DND-41 (cell line): ENCODE measurements around the gene UBTD1.

Experiments used
- ATAC-seq: fragments of 200-7000 bp; cut with Tn5 transposase; 3 replicates; pipeline ENCODE4 v1.9.1; 2021; ENCODE audit warnings: low read depth; ENCODE audit not compliant: insufficient read depth
- DNase-seq: peaks from one replicate; pipeline ENCODE4 v3.0.0-alpha.2; 2020
- H2AFZ ChIP-seq: 2 replicates; pipeline ENCODE4 v1.6.0; 2012; ENCODE audit warnings: low read depth, low read length
- H3K27ac ChIP-seq: 2 replicates; pipeline ENCODE4 v1.5.1; 2012; ENCODE audit warnings: low read length, inconsistent platforms
- H3K27me3 ChIP-seq: fragments of 200-600 bp; sonication (generic); 2 replicates; pipeline ENCODE4 v1.6.0; 2012; ENCODE audit warnings: low read length, mild to moderate bottlenecking, inconsistent platforms; ENCODE audit not compliant: insufficient read depth, poor library complexity
- H3K36me3 ChIP-seq: 2 replicates; pipeline ENCODE4 v1.5.1; 2012; ENCODE audit warnings: low read length, inconsistent platforms; ENCODE audit not compliant: insufficient read depth
- H3K4me1 ChIP-seq: 2 replicates; pipeline ENCODE4 v1.5.1; 2012; ENCODE audit warnings: mild to moderate bottlenecking, low read length; ENCODE audit not compliant: insufficient read depth
- H3K4me2 ChIP-seq: 2 replicates; pipeline ENCODE4 v1.6.0; 2012; ENCODE audit warnings: mild to moderate bottlenecking, moderate library complexity, low read length, inconsistent platforms; ENCODE audit not compliant: insufficient read depth
- H3K4me3 ChIP-seq, 2 experiments: fragments of 200-600 bp in 1 of 2; shearing (Covaris generic) in 1 of 2; 2 replicates each; pipeline ENCODE4 v1.5.1; 2012 to 2016; ENCODE audit warnings: inconsistent platforms in 2 of 2, low read length in 2 of 2, mild to moderate bottlenecking in 2 of 2, low read depth in 1 of 2, moderate library complexity in 1 of 2
- H3K79me2 ChIP-seq: 2 replicates; pipeline ENCODE4 v1.6.0; 2012; ENCODE audit warnings: low read length, inconsistent platforms; ENCODE audit not compliant: insufficient read depth
- H3K9ac ChIP-seq: 2 replicates; pipeline ENCODE4 v1.6.0; 2012; ENCODE audit warnings: low read depth, mild to moderate bottlenecking, inconsistent platforms, low read length, moderate library complexity
- H3K9me3 ChIP-seq: 2 replicates; pipeline ENCODE4 v1.5.1; 2012; ENCODE audit warnings: low read length, moderate library complexity, mild to moderate bottlenecking, inconsistent platforms; ENCODE audit not compliant: insufficient read depth, severe bottlenecking
- H4K20me1 ChIP-seq: 2 replicates; pipeline ENCODE4 v1.6.0; 2012; ENCODE audit warnings: low read length; ENCODE audit not compliant: insufficient read depth
- EZH2 ChIP-seq: IDR thresholded peaks from 3 replicates; pipeline ENCODE4 v1.6.1; 2012; ENCODE audit warnings: borderline replicate concordance, low read depth, mild to moderate bottlenecking, moderate library complexity, low read length, inconsistent platforms; ENCODE audit not compliant: severe bottlenecking
- TF ChIP-seq, protein P1 (sequence below): IDR thresholded peaks from 2 replicates; pipeline ENCODE4 v1.5.1; 2012; ENCODE audit warnings: borderline replicate concordance, low read length, moderate library complexity, mild to moderate bottlenecking; ENCODE audit not compliant: poor library complexity, severe bottlenecking; ENCODE audit errors: extremely low read depth

The UBTD1 gene

DNA sequence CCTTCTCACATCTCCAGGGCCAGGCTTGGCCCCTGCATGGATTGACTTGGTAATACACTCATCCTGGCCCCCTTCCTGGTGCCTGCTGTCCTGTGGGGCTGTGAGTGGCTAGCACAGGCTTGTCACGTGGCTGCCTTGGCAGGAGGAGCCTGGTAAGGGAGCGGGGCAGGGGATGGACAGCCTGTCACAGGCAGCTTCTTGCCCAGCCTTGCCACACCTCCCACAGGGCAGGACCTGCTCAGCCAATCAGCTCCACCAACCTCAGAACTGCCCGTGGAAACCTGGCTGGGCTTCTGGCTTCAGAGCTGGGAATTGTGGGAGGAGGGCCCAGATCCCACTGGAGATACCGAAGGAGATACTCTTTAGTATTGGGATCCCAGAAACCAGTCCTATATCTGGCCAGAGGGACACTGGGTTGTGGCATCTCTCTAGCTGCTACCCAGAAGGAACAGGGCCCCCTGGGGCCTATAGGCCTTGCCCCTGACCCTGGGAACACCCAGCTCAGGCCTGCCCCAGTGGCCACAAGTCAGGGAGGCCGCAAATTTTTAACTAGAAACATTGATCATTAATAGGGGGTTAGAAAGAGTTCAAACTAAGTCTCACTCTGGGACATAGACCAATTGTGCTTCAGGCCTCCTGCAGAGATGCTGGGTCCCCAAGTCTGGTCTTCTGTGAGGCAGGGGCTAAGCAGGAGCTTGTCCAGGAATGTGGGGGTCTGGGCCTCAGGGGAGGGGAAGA, 85.5 kb downstream of the UBTD1 start, which contains the start of gene HOGA1:
TSS of gene HOGA1 (plus strand) at position 330 of the 738 bp plus-strand sequence. CDS start at position 645, 315 bp downstream.
- Histone ChIP-seq H2AFZ (no peak within 1 kb of the TSS), H3K9me3 (no peaks in the 10 kb centered on the region), H3K27ac (no peak within 1 kb of the TSS), H3K9ac (no peak within 1 kb of the TSS), H3K36me3 (no peaks in the 10 kb centered on the region), H3K79me2 (no peaks in the 10 kb centered on the region), H3K4me2 (no peak within 1 kb of the TSS), H4K20me1 (no peaks in the 10 kb centered on the region; the same call in 1 of the 2 replicates), H3K27me3 (peaks cover 6% of the 10 kb centered on the region), H3K4me1 (no peaks in the 10 kb centered on the region), H3K4me3 (no peak within 1 kb of the TSS)
- ATAC-seq: no peak
- no peak for TF ChIP-seq EZH2
- TF ChIP-seq, protein P1, sequence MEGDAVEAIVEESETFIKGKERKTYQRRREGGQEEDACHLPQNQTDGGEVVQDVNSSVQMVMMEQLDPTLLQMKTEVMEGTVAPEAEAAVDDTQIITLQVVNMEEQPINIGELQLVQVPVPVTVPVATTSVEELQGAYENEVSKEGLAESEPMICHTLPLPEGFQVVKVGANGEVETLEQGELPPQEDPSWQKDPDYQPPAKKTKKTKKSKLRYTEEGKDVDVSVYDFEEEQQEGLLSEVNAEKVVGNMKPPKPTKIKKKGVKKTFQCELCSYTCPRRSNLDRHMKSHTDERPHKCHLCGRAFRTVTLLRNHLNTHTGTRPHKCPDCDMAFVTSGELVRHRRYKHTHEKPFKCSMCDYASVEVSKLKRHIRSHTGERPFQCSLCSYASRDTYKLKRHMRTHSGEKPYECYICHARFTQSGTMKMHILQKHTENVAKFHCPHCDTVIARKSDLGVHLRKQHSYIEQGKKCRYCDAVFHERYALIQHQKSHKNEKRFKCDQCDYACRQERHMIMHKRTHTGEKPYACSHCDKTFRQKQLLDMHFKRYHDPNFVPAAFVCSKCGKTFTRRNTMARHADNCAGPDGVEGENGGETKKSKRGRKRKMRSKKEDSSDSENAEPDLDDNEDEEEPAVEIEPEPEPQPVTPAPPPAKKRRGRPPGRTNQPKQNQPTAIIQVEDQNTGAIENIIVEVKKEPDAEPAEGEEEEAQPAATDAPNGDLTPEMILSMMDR: no peak
- DNase-seq: no peak

DNA sequence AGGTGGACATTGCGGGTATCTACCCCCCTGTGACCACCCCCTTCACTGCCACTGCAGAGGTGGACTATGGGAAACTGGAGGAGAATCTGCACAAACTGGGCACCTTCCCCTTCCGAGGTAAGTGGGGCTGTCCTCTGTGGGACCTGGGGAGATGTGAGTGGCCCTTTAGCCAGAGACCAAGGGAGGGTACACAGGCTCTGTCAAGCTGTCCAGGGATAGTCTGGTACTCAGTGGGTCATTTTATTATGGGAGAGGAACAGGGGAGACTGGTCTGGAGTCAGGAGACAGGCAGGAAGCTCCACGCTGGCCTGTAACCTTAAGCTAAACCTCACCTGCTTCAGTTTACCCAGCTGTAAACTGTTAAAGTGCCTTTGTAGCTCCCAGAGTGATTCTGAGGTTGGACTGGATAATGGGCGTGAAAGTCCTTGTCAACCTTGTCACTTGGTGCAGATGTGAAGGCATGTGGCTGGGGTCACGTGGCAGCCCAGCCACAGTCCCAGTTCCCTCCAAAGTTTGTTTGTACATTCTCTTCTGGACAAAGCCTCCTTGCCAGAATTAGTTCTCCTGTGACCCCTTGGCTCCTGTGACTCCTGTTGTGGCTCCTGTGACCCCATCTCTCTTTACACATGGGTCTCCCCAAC, 86.2 kb downstream of the UBTD1 start:
- Histone ChIP-seq H3K27me3 (peaks cover 6% of the 10 kb centered on the region), H3K4me1 (no peaks in the 10 kb centered on the region), H3K9me3 (no peaks in the 10 kb centered on the region), H3K9ac (no peak overlapping the region), H3K36me3 (no peaks in the 10 kb centered on the region), H3K4me3 (no peak overlapping the region), H3K4me2 (no peak overlapping the region), H2AFZ (no peak overlapping the region), H3K27ac (no peak overlapping the region), H4K20me1 (no peaks in the 10 kb centered on the region; the same call in 1 of the 2 replicates), H3K79me2 (no peaks in the 10 kb centered on the region)
- DNase-seq: no peak
- ATAC-seq: no peak
- TF ChIP-seq, protein P1: no peak
- no peak for TF ChIP-seq EZH2

DNA sequence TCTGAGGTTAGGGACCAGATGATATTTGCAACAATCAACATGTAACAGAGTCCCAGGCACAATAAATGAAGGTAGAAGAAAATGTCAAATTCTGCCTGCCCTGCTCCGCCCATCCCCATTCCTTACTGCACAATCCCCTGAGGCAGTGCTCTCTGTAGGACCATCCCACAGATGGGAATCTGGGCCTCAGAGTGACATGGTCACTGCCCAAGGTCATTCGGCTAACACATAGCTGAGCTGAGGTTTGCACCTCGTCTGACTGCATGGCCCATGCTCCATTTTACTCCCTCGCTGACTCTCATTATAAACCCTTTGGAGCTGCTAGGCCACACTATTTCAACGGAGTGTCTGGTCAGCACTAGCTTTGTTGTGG, 86.7 kb downstream of the UBTD1 start:
- Histone ChIP-seq H3K4me3 (no peak overlapping the region), H3K27ac (no peak overlapping the region), H3K79me2 (no peaks in the 10 kb centered on the region), H3K27me3 (peaks cover 7% of the 10 kb centered on the region), H3K9me3 (no peaks in the 10 kb centered on the region), H3K36me3 (no peaks in the 10 kb centered on the region), H3K4me1 (no peaks in the 10 kb centered on the region), H3K4me2 (no peak overlapping the region), H4K20me1 (no peaks in the 10 kb centered on the region; the same call in 1 of the 2 replicates), H2AFZ (no peak overlapping the region), H3K9ac (no peak overlapping the region)
- TF ChIP-seq EZH2: no peak
- TF ChIP-seq, protein P1: no peak
- ATAC-seq (no peak), DNase-seq (no peak)
